Peyer's patch (tissue), 4 donors: ENCODE results near the gene KMT2D.

Experiments
- CTCF ChIP-seq, 6 experiments: fragments of 450-650 bp in 4 of 6; fragments of 200-600 bp in 2 of 6; sonication (generic) in 1 of 6; IDR thresholded peaks; one replicate each; pipeline ENCODE4 v1.5.1; 2017 to 2019; ENCODE audit warnings: antibody characterized with exemption in 6 of 6, mild to moderate bottlenecking in 3 of 6, moderate library complexity in 1 of 6
- POLR2A ChIP-seq, 2 donors: fragments of 450-650 bp; IDR thresholded peaks; one replicate each; pipeline ENCODE4 v1.5.1; 2017; ENCODE audit warnings: antibody characterized with exemption in 2 of 2, mild to moderate bottlenecking in 2 of 2, moderate library complexity in 2 of 2

- TF ChIP-seq POLR2A (IDR thresholded peaks at IDR 0.05) (no peak), CTCF (IDR thresholded peaks at IDR 0.05) (no peak)
These were observed 45.4 kb downstream of the KMT2D start for GRCh38 chr12:49015196-49015595.
